Vagina (tissue), 2 donors: Measurements from ENCODE around the gene AMZ1.

Source experiments
- CTCF ChIP-seq, 3 experiments: fragments of 450-650 bp in 2 of 3; fragments of 200-600 bp in 1 of 3; sonication (generic) in 1 of 3; IDR thresholded peaks; one replicate each; pipeline ENCODE4 v1.5.1; 2017 to 2019; ENCODE audit warnings: antibody characterized with exemption in 3 of 3, mild to moderate bottlenecking in 2 of 3, moderate library complexity in 2 of 3
- POLR2A ChIP-seq, 2 donors: fragments of 450-650 bp; IDR thresholded peaks; one replicate each; pipeline ENCODE4 v1.6.1; 2017; ENCODE audit warnings: antibody characterized with exemption in 2 of 2, mild to moderate bottlenecking in 2 of 2, moderate library complexity in 2 of 2
- POLR2AphosphoS5 ChIP-seq, 2 donors: sonication (generic); formaldehyde crosslinking; IDR thresholded peaks; one replicate each; pipeline ENCODE4 v1.9.0; 2017; ENCODE audit warnings: antibody characterized with exemption in 2 of 2, mild to moderate bottlenecking in 2 of 2, low read depth in 1 of 2; ENCODE audit not compliant: insufficient read depth in 1 of 2

- TF ChIP-seq POLR2A (IDR thresholded peaks at IDR 0.05) (no peak), CTCF (IDR thresholded peaks at IDR 0.05) (no peak), POLR2AphosphoS5 (IDR thresholded peaks at IDR 0.05; ENCODE audit: insufficient read depth in 1 of 2, low read depth in 1 of 2) (no peak)
Measured at GRCh38 chr7:2652736-2653060, 35.3 kb upstream of the AMZ1 start.
